ENCODE results near the gene COX6A2. TPM values are rescaled to one million over a fixed set of nuclear protein-coding genes. Genes with fewer than 3 reads are reported as not detected.

Gene COX6A2
- total RNA-seq, 4 donors from 2014 or later, result not detected

DNA sequence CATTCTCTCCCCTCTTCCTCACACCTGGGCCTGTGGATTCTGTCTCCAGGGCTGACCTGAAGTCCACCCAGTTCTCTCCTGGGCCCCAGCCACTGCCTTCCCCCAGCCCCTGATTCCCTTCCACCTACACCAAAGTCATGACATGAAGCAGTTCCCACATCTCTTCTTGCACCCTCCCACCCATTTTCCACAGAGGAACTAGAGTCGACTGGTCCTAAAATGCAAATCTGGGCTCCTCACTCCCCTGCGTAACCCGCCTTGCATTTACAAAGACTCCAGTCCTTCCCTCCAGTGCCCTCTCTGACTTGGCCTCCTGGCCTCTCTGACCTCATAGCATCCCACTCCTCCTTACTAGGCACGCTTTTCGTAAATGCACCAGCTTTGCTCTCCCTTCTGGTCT lies 14.8 kb downstream of the COX6A2 start:
- no peaks in the 10 kb centered on the region for H3K4me1 ChIP-seq

GRCh38 chr16:31412750-31413149 lies 15.4 kb downstream of the COX6A2 start:
- TF ChIP-seq POLR2A (IDR thresholded peaks at IDR 0.05) (no peak), EP300 (IDR thresholded peaks at IDR 0.05) (no peak)
- TF ChIP-seq, protein P1, sequence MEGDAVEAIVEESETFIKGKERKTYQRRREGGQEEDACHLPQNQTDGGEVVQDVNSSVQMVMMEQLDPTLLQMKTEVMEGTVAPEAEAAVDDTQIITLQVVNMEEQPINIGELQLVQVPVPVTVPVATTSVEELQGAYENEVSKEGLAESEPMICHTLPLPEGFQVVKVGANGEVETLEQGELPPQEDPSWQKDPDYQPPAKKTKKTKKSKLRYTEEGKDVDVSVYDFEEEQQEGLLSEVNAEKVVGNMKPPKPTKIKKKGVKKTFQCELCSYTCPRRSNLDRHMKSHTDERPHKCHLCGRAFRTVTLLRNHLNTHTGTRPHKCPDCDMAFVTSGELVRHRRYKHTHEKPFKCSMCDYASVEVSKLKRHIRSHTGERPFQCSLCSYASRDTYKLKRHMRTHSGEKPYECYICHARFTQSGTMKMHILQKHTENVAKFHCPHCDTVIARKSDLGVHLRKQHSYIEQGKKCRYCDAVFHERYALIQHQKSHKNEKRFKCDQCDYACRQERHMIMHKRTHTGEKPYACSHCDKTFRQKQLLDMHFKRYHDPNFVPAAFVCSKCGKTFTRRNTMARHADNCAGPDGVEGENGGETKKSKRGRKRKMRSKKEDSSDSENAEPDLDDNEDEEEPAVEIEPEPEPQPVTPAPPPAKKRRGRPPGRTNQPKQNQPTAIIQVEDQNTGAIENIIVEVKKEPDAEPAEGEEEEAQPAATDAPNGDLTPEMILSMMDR (IDR thresholded peaks at IDR 0.05), result no peak
- Histone ChIP-seq H3K27me3 (no peaks in the 10 kb centered on the region), H3K4me1 (no peaks in the 10 kb centered on the region), H3K27ac (no peak overlapping the region), H3K36me3 (no peaks in the 10 kb centered on the region), H3K9me3 (peaks cover 0 to 4% (median 0%) of the 10 kb centered on the region in 4 donors), H3K4me3 (no peak overlapping the region)
- 84 to 87% methylated on average over 10 of the region's 10 CpGs for WGBS, 2 donors
- DNase-seq (ENCODE audit: low spot score in 2 of 2), result no peak

More for the DNA sequence above, 14.8 kb downstream of the COX6A2 start:
- no peak for DNase-seq (ENCODE audit: low spot score in 2 of 2)
- WGBS, 2 donors, result 82 to 87% methylated on average over 5 of the region's 5 CpGs
- Histone ChIP-seq H3K36me3 (no peaks in the 10 kb centered on the region), H3K9me3 (peaks cover 0 to 4% (median 0%) of the 10 kb centered on the region in 4 donors), H3K27me3 (no peaks in the 10 kb centered on the region), H3K27ac (no peak overlapping the region), H3K4me3 (no peak overlapping the region)
- TF ChIP-seq EP300 (IDR thresholded peaks at IDR 0.05), result no peak

DNA sequence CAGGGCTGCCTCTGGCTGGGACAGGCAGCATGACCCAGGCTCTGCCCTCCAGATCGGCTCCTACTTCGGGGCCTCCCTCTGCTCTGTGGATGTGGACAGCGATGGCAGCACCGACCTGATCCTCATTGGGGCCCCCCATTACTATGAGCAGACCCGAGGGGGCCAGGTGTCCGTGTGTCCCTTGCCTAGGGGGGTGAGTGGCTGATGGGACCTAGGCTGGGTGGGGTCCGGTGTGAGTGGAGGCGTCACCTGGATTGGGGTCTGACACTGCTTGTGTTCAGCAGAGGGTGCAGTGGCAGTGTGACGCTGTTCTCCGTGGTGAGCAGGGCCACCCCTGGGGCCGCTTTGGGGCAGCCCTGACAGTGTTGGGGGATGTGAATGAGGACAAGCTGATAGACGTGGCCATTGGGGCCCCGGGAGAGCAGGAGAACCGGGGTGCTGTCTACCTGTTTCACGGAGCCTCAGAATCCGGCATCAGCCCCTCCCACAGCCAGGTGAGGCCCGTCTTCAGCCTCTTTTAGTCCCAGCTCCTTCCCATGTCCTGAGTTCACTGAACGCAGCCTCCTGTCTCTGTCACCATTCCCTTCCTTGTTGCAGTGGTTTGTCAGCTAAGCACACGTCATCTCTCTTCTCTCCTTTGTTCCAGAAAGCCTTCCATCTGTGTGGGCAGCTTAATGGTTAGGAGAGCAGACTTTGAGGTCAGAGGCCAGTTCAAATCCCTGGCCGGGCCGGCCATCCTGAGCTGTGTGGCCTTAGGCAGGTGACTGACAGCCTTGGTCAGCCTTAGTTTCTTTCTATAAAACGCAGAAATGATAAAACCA lies 16.9 kb downstream of the COX6A2 start:
- no peak overlapping the region for H3K27ac ChIP-seq
- DNase-seq (ENCODE audit: low spot score in 2 of 2), result no peak
- no peaks in the 10 kb centered on the region for H3K9me3 ChIP-seq
- no peaks in the 10 kb centered on the region for H3K4me1 ChIP-seq
- no peaks in the 10 kb centered on the region for H3K27me3 ChIP-seq
- no peaks in the 10 kb centered on the region for H3K36me3 ChIP-seq
- WGBS, 2 donors, result 72 to 75% methylated on average over 22 of the region's 22 CpGs
- TF ChIP-seq POLR2A (IDR thresholded peaks at IDR 0.05) (no peak), EP300 (IDR thresholded peaks at IDR 0.05) (no peak)
- TF ChIP-seq, protein P1 (IDR thresholded peaks at IDR 0.05), result no peak
- H3K4me3 ChIP-seq, result no peak overlapping the region

DNA sequence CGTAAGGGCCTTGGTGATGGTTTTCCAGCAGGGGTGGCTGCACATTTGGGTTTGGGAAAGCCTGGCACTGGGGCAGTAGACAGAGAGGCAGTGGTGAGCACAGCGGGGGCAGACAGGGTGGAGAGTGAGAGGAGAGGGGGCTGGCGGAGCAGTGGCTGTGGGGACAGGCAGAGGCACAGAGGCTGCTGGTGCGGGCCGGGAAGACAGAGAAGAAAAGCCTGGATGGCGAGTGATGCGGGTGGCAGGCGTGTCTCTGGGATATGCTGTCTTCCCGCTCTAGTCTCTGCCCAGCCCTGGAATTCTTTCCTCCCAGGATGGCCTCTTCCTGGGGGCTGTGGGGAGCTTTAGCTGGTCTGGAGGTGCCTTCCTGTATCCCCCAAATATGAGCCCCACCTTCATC lies 18.1 kb downstream of the COX6A2 start:
- Histone ChIP-seq H3K9me3 (no peaks in the 10 kb centered on the region), H3K27ac (no peak overlapping the region), H3K4me3 (no peak overlapping the region), H3K27me3 (no peaks in the 10 kb centered on the region), H3K36me3 (no peaks in the 10 kb centered on the region), H3K4me1 (no peaks in the 10 kb centered on the region)
- DNase-seq (ENCODE audit: low spot score in 2 of 2), result no peak
- TF ChIP-seq, protein P1 (IDR thresholded peaks at IDR 0.05), result no peak
- no peak for TF ChIP-seq EP300 (IDR thresholded peaks at IDR 0.05)
- 69 to 75% methylated on average over 9 of the region's 9 CpGs for WGBS, 2 donors

- WGBS, 2 donors, result 57 to 59% methylated on average over 3 of the region's 3 CpGs
- Histone ChIP-seq H3K9me3 (no peaks in the 10 kb centered on the region), H3K4me3 (no peak overlapping the region), H3K4me1 (no peaks in the 10 kb centered on the region), H3K36me3 (no peaks in the 10 kb centered on the region), H3K27me3 (no peaks in the 10 kb centered on the region), H3K27ac (no peak overlapping the region)
- TF ChIP-seq POLR2A (IDR thresholded peaks at IDR 0.05) (no peak), EP300 (IDR thresholded peaks at IDR 0.05) (no peak)
- TF ChIP-seq, protein P1 (IDR thresholded peaks at IDR 0.05), result no peak
- DNase-seq (ENCODE audit: low spot score in 2 of 2), result no peak
These were observed 18.7 kb downstream of the COX6A2 start for GRCh38 chr16:31409433-31409832.

All from tibial nerve (tissue), 4 donors.